ENCODE measurements around the gene WNT7A. TPM values are rescaled to one million over a fixed set of nuclear protein-coding genes. Genes with fewer than 3 reads are reported as not detected.

The WNT7A gene
- total RNA-seq, 1 donor from 2014 or later, result not detected

GRCh38 chr3:13840456-13840855, 39.4 kb downstream of the WNT7A start:
- H3K9me3 ChIP-seq, result no peaks in the 10 kb centered on the region

GRCh38 chr3:13839726-13840340, 40.0 kb downstream of the WNT7A start:
- Histone ChIP-seq H3K27ac (no peak overlapping the region), H3K9me3 (no peaks in the 10 kb centered on the region), H3K36me3 (no peaks in the 10 kb centered on the region), H3K27me3 (no peaks in the 10 kb centered on the region), H3K4me1 (no peaks in the 10 kb centered on the region), H3K4me3 (no peak overlapping the region)
- no peak for TF ChIP-seq CTCF (IDR thresholded peaks at IDR 0.05)
- no peak for DNase-seq (ENCODE audit: low spot score in 2 of 2)
- intact Hi-C loops (cut with DNase I), result no loop called here

More at GRCh38 chr3:13840456-13840855, 39.4 kb downstream of the WNT7A start:
- Histone ChIP-seq H3K27ac (no peak overlapping the region), H3K27me3 (no peaks in the 10 kb centered on the region), H3K36me3 (no peaks in the 10 kb centered on the region), H3K4me3 (no peak overlapping the region), H3K4me1 (no peaks in the 10 kb centered on the region)
- intact Hi-C loops (cut with DNase I), result no loop called here
- no peak for TF ChIP-seq CTCF (IDR thresholded peaks at IDR 0.05)
- DNase-seq (ENCODE audit: low spot score in 2 of 2), result no peak

GRCh38 chr3:13839253-13839652, 40.6 kb downstream of the WNT7A start:
- H3K27ac ChIP-seq, result no peak overlapping the region
- H3K36me3 ChIP-seq, result no peaks in the 10 kb centered on the region
- H3K27me3 ChIP-seq, result no peaks in the 10 kb centered on the region
- intact Hi-C loops (cut with DNase I), result no loop called here
- H3K4me3 ChIP-seq, result no peak overlapping the region
- TF ChIP-seq CTCF (IDR thresholded peaks at IDR 0.05), result no peak
- no peaks in the 10 kb centered on the region for H3K9me3 ChIP-seq
- DNase-seq (ENCODE audit: low spot score in 2 of 2), result no peak
- no peaks in the 10 kb centered on the region for H3K4me1 ChIP-seq

GRCh38 chr3:13838421-13838820, 41.5 kb downstream of the WNT7A start:
- Histone ChIP-seq H3K36me3 (no peaks in the 10 kb centered on the region), H3K4me3 (no peak overlapping the region), H3K27ac (no peak overlapping the region), H3K9me3 (no peaks in the 10 kb centered on the region), H3K4me1 (no peaks in the 10 kb centered on the region), H3K27me3 (no peaks in the 10 kb centered on the region)
- no peak for TF ChIP-seq CTCF (IDR thresholded peaks at IDR 0.05)
- DNase-seq (ENCODE audit: low spot score in 2 of 2), result no peak
- intact Hi-C loops (cut with DNase I), result no loop called here

- Histone ChIP-seq H3K36me3 (no peaks in the 10 kb centered on the region), H3K27me3 (no peaks in the 10 kb centered on the region), H3K9me3 (no peaks in the 10 kb centered on the region), H3K27ac (no peak overlapping the region), H3K4me3 (no peak overlapping the region), H3K4me1 (no peaks in the 10 kb centered on the region)
- TF ChIP-seq CTCF (IDR thresholded peaks at IDR 0.05), result no peak
- intact Hi-C loops (cut with DNase I), result no loop called here
- DNase-seq (ENCODE audit: low spot score in 2 of 2), result no peak
These were observed 42.1 kb downstream of the WNT7A start for GRCh38 chr3:13837751-13838150.
